Omental fat pad (tissue), 4 donors: ENCODE data around the gene ANKRD30B. TPM values are rescaled to one million over a fixed set of nuclear protein-coding genes. Genes with fewer than 3 reads are reported as not detected.
"Not testable (repeated sequence)": the region's sequence is repeated elsewhere in the genome, so short reads cannot be mapped to it uniquely, and the experiment has no call there.

Experiments
- ATAC-seq: fragments of 150-250 bp; one replicate; pipeline ENCODE4 v1.9.1; 2016; ENCODE audit warnings: mild to moderate bottlenecking, moderate library complexity; ENCODE audit not compliant: low FRiP score
- DNase-seq: peaks from one replicate; pipeline ENCODE4 v3.0.0-alpha.2; 2019; ENCODE audit warnings: low spot score
- CTCF ChIP-seq, 3 donors: fragments of 450-650 bp; IDR thresholded peaks; one replicate each; pipeline ENCODE4 v1.5.1; 2016 to 2017; ENCODE audit warnings: antibody characterized with exemption in 3 of 3, mild to moderate bottlenecking in 3 of 3, moderate library complexity in 2 of 3
- total RNA-seq, 4 donors: library from RNA; depleted of rRNA; stranded (reverse); fragments of >200 nt; gene quantifications; one replicate each; pipeline ENCODE4 v1.1.0, GENCODE V29; 2016

Gene ANKRD30B, protein sequence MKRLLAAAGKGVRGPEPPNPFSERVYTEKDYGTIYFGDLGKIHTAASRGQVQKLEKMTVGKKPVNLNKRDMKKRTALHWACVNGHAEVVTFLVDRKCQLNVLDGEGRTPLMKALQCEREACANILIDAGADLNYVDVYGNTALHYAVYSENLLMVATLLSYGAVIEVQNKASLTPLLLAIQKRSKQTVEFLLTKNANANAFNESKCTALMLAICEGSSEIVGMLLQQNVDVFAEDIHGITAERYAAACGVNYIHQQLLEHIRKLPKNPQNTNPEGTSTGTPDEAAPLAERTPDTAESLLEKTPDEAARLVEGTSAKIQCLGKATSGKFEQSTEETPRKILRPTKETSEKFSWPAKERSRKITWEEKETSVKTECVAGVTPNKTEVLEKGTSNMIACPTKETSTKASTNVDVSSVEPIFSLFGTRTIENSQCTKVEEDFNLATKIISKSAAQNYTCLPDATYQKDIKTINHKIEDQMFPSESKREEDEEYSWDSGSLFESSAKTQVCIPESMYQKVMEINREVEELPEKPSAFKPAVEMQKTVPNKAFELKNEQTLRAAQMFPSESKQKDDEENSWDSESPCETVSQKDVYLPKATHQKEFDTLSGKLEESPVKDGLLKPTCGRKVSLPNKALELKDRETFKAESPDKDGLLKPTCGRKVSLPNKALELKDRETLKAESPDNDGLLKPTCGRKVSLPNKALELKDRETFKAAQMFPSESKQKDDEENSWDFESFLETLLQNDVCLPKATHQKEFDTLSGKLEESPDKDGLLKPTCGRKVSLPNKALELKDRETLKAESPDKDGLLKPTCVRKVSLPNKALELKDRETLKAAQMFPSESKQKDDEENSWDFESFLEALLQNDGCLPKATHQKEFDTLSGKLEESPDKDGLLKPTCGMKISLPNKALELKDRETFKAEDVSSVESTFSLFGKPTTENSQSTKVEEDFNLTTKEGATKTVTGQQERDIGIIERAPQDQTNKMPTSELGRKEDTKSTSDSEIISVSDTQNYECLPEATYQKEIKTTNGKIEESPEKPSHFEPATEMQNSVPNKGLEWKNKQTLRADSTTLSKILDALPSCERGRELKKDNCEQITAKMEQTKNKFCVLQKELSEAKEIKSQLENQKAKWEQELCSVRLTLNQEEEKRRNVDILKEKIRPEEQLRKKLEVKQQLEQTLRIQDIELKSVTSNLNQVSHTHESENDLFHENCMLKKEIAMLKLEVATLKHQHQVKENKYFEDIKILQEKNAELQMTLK (N-terminal part only)
- under 1 TPM in 2 of 4 donors, not detected in 2; 0.36 to 0.37 TPM for total RNA-seq

GRCh38 chr18:14747513-14748474, at the start of gene ANKRD30B:
Gene ANKRD30B (plus strand): TSS chr18:14748172. CDS start chr18:14748420, 248 bp downstream.
- DNase-seq (no peak), ATAC-seq (peak; percentile 51)
- no peak for TF ChIP-seq CTCF (IDR thresholded peaks at IDR 0.05)

- ATAC-seq, DNase-seq: not testable (repeated sequence)
These were observed 46.5 kb upstream of the ANKRD30B start for GRCh38 chr18:14701286-14702040.

DNA sequence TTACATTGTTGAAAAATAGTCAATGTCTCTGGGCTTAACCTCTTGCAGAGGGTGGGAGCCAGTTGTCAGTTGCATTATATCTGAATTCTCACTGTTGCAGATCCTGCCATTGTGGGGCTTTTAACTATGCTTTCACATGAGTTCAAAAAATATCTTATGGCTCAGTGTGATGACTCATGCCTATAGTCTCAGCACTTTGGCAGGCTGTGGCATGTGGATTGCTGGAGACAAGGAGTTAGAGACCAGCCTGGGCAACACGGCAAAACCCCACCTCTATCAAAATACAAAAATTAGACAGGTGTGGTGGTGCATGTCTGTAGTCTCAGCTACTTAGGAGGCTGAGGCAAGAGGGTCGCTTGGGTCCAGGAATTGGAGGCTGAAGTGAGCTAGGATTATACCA, 38.2 kb upstream of the ANKRD30B start:
- DNase-seq, ATAC-seq: not testable (repeated sequence)

- not testable (repeated sequence) for ATAC-seq, DNase-seq
These were observed 26.4 kb upstream of the ANKRD30B start for GRCh38 chr18:14721569-14721968.

- not testable (repeated sequence) for ATAC-seq, DNase-seq
These were observed 8.9 kb upstream of the ANKRD30B start for GRCh38 chr18:14739056-14739455.

- no peak for TF ChIP-seq CTCF (IDR thresholded peaks at IDR 0.05)
- ATAC-seq (no peak), DNase-seq (no peak)
These were observed 1.1 kb upstream of the ANKRD30B start for GRCh38 chr18:14746897-14747296.

GRCh38 chr18:14748496-14748895, 524 bp downstream of the ANKRD30B start:
- no peak for TF ChIP-seq CTCF (IDR thresholded peaks at IDR 0.05)
- DNase-seq = no peak
- ATAC-seq = no peak

- not testable (repeated sequence) for DNase-seq, ATAC-seq
These were observed 15.6 kb downstream of the ANKRD30B start for GRCh38 chr18:14763566-14763965.
